ENCODE results near the gene MVP.

Gene MVP

DNA sequence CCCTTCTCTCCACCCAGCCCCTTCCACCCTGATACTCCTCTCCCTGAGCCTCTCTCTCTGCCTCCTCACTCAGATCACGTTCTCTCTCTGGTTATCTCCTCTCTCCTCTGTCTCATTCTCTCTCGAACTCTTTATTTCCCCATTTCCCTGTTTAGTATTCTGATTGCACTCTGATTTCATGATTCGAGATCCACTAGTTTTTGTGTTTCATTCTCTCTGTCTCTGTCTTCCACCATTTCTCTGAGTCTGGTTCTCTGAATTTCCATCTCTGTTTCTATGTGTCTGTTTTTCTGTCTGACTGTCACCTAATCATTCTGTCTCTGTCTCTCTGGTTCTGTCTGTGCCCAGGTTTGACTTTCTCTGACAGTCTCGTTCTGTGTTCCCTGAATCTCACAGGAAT, 77.1 kb downstream of the MVP start:
- TF ChIP-seq, protein P1, sequence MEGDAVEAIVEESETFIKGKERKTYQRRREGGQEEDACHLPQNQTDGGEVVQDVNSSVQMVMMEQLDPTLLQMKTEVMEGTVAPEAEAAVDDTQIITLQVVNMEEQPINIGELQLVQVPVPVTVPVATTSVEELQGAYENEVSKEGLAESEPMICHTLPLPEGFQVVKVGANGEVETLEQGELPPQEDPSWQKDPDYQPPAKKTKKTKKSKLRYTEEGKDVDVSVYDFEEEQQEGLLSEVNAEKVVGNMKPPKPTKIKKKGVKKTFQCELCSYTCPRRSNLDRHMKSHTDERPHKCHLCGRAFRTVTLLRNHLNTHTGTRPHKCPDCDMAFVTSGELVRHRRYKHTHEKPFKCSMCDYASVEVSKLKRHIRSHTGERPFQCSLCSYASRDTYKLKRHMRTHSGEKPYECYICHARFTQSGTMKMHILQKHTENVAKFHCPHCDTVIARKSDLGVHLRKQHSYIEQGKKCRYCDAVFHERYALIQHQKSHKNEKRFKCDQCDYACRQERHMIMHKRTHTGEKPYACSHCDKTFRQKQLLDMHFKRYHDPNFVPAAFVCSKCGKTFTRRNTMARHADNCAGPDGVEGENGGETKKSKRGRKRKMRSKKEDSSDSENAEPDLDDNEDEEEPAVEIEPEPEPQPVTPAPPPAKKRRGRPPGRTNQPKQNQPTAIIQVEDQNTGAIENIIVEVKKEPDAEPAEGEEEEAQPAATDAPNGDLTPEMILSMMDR (IDR thresholded peaks at IDR 0.05; ENCODE audit: low read depth, low read length) = no peak
- DNase-seq (ENCODE audit: low read depth in 2 of 2) = no peak
- no peak overlapping the region for H3K4me3 ChIP-seq (replicated peaks in 1 of 2; ENCODE audit: low read depth in 2 of 2, low read length in 2 of 2)
